Measurements from ENCODE around the gene RAB40A. TPM values are rescaled to one million over a fixed set of nuclear protein-coding genes. Genes with fewer than 3 reads are reported as not detected.
A peak's percentile ranks its signal among the peaks of the same experiment; 100 is the strongest.
"Not testable (repeated sequence)": the region's sequence is repeated elsewhere in the genome, so short reads cannot be mapped to it uniquely, and the experiment has no call there.

The RAB40A gene
- polyA plus RNA-seq, 10 donors, result 0.54 to 2.2 (median 0.77) TPM

DNA sequence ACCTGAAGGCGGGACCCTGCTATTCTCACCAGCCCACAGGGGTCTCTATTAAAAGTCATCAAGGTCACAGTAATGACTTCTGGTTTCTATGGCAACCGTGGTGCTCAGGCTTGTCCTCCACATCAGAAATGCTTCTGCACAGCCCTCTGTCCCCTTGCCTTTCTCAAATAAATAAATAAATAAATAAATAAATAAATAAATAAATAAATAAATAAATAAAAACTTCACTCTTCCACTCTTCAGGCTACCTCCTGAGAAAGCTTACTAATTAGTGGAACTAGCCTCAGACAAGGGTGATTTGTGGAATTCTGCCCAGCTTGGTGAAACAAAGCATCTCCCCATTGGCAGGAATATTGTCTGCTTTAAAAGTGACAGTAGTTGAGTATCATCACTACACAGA lies 5.5 kb upstream of the RAB40A start:
- DNase-seq, result no peak

DNA sequence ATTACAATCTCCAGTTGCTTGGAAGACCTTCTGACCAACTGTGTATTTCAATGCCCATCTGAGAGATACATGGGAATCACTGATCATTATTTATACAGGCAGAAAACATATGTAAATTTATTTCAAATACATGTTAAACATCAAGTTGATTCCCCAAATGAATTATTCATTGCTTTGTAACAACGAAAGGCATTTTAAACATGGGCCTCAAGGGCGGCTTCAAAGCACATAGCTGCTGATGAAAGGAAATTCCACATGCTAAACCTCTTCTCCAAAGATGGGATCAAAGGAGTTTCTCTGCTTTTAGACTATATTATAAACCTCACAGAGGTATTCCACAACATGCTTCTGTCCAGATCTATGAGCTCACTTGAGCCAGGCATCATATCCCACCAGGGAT lies 4.3 kb upstream of the RAB40A start:
- no peak for DNase-seq

DNA sequence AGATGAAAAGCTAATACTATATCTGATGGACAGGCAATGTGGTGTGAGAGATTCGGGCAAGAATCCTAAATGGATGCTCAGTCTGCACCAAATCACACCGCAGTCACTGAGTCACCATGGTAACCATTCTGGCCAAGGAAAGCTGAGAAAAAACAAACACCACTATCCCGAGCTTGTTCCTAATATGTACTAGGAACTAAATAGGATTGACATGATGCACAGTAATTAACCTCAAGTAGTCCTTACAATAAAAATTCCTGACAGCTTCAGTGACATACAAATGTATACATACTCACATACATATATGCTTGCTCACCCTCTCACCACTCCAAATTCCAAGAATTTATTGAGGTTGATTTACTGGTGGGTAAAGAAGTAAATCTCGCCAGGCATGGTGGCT lies 1.1 kb upstream of the RAB40A start:
- DNase-seq, result peak in 1 of 3 donors; percentile 71

DNA sequence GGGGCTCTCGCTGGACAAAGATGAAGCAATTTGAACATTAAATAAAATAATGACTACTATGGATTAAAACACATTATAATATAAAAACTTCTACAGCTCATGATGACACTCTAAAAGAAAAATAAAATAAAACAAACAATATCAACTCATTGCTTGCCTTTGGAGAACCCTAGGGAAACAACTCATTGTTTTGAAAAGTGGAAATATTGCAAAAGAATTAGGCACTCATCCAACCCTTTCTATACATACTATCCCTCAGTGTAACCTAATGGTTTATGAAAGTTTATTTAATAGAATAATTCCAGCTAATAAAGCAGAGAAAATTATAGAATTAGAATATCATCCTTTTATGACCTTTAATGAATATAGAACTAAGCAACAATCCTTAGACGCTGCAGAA lies 718 bp downstream of the RAB40A start:
- no peak for DNase-seq

DNA sequence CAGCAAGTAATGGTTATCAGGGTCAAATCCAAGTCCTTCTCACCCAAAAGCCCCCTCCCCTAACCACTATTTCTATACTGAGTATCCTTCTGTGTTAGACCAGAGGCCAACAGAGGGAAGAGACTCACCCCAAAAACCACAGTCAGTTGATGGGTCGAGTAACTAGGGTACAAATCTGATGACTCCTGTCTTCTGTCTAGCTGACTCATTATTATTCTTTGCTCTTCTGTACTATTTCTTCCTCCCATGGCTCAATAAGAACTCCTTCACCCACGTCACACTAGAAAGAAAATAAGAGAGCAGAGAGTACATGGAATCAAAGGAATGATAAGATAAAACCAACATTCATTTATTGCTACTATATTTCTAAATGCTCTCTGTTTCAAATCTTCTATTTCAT lies 2.0 kb downstream of the RAB40A start:
- DNase-seq, result no peak

DNA sequence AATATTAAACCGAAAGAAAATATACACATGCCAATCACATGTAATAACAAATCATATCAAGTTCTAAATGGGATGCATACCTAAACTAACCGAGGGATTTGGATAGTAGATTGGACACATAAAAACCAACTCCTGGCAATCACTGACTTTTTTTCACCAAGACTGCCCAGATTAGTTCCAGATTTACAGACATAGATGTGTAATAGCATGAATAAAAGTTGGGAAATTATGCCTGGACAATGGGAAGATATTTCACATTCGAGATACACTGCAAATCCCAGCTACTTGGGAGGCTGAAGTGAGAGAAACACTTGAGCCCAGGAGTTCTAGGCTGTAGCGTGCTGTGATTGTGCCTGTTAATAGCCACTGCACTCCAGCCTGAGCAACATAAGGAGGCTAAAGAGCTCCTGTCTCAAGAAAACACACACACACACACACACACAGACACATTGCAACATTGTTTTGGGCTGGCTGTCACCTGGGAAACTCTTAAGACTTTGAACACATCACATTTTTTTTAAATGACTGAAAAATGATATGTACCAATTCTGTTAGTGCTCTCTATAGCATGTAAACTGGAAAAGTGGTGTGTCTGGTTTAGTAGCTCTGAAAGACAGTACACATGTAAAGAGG lies 5.7 kb downstream of the RAB40A start:
- DNase-seq, result no peak

DNA sequence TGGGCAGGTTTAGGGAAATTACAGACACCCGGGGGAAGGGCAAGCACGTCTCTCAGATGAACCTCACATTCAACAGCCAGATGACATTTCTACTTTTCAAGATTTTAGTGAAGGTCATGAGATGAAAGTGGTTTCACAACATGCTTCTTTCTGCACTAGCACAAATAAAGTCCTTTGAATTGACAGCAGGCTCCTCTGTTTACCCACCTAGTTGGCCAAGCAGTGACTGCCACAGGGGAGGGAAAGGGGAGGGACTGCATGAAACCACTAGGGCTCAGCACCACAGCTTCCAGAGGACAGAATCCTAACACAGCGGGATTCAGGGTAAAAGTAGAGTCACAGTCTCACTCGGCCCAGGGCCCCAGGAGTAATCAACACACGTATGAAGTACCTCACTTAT lies 6.2 kb downstream of the RAB40A start:
- no peak for DNase-seq

DNA sequence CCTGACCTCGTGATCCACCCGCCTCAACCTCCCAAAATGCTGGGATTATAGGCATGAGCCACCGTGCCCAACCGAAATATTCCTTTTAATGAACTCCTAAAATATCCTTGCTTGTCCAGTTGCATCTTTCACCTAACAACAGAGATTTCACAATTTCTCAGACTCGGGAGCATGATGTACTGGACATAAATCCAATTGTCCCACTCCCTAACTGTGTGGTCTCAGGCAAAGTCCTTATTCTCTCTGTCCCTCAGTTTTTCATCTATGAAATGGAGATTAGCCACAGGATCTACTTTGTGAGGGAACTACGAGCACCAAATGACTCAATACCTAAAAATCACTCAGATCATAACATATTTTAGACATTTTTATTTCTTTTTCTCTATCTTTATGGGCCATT lies 9.3 kb downstream of the RAB40A start:
- no peak for DNase-seq

DNA sequence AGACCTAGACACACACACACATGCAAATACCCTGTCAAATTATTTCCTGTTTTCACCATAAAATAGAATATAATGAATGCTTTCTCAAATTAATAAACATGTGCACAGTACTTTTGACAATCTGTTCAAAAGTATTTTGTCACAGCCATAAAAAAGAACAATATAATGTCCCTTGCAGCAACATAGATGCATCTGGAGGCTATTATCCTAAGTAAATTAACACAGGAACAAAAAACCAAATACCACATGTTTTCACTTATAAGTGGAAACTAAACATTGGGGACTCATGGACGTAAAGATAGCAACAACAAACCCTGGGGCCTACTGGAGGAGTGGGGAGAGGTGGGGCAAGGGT lies 15.5 kb downstream of the RAB40A start:
- no peak for DNase-seq

DNA sequence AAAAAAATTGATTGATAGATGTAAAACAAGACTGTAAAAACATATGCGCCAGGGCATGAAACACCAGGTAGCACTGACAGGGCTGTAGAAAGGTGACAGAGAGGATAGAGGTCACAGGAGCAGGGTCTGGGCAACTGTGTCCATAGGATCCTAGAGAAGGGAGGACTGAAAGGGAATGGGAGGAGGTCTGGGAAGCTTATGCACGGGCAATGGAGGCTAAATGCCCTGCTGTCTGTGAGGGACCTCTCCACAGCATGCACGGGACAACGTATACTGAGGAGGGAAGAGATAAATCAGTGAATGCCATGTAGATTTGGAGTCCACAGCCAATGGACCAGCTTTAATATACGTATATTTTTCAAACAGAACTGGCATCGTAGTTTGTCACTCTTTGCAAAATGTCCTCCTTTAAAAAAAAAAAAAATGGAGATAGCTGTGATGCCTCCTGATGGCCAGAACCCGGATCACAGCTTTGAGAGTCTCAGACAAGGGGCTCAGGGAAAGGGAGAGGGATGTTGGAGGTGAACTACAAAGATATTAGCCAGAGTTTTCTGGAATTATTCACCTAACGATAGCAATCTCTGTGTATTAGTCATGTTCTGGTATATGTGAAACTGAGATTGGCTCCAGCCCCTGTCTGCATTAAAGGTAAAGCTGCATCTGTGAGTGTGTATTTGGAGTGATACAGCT lies 16.0 kb downstream of the RAB40A start:
- DNase-seq, result peak in 1 of 3 donors; percentile 5

DNA sequence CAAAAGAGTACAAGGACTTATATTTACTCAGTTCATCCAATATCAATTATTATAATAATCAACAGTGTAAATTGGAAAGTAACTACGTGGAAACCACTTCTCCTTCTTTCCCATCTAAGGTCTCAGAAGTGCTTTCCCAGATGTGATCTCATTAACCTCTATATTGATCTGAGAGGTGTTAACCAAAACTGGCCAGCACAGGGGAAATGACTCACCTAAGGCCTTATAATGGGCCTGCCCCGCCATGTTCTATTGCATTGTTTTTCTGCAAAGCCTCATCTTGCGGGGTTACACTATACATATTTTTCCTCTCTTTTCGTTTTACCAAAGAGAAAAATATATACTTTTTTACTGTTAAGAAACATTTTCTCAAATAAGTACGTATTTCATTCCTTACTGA lies 20.5 kb downstream of the RAB40A start:
- no peak for DNase-seq

DNA sequence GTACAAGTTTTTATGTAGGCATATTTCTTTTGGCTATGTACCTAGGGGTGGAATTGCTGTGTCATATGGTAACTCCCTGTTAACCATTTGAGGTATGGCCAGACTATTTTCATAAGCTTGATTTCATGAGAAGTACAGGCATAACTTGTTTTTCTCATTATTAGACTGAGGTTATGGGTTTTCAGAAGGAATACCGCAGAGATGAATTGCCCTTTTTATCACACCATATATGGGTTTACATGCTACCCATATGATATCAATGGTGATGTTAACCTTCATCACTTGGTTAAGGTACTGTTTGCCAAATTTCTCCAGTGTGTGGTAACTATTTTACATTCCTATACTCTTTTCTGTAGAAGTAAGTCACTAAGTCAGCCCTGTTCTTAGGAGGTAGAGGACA lies 23.5 kb downstream of the RAB40A start:
- DNase-seq, result no peak

DNA sequence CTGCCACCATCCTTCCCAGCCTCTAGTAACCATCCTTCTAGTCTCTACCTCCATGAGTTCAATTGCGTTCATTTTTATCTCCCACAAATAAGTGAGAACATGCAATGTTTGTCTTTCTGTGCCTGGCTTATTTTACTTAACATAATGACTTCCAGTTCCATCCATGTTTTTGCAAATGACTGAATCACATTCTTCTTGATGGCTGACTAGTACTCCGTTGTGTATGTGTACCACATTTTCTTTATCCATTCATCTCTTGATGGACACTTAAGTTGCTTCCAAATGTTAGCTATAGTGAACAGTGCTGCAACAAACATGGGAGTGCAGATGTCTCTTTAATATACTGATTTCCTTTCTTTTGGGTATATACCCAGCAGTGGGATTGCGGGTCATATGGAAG lies 25.7 kb downstream of the RAB40A start:
- DNase-seq, result not testable (repeated sequence)

DNA sequence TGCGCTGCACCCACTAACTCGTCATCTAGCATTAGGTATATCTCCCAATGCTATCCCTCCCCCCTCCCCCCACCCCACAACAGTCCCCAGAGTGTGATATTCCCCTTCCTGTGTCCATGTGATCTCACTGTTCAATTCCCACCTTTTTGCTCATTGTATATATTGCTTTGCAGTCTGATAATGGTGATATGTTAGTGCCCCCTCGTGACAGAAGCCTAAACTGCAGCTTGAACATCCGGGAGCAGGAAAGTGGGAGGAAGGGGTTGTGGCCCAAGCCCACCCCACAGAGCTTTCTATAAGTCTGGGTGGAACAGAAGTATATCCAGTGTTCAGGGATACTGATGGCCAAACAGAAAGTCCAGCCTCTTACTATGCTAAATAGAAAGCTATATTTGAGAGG lies 29.6 kb downstream of the RAB40A start:
- DNase-seq, result peak; percentile 6 to 29 (median 14)

DNA sequence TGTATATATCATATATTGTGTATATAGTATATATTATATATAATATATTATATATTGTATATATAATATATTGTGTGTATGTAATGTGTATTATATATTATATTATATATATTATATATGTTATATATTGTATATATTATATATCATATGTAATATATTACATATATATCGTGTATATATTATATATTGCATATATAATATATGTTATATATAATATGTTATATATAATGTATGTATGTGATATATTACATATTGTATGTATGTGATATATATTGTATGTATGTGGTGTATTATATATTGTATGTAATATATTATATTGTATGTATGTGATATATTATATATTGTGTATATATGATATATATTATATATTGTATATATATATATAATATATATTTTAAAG lies 30.5 kb downstream of the RAB40A start:
- no peak for DNase-seq

DNA sequence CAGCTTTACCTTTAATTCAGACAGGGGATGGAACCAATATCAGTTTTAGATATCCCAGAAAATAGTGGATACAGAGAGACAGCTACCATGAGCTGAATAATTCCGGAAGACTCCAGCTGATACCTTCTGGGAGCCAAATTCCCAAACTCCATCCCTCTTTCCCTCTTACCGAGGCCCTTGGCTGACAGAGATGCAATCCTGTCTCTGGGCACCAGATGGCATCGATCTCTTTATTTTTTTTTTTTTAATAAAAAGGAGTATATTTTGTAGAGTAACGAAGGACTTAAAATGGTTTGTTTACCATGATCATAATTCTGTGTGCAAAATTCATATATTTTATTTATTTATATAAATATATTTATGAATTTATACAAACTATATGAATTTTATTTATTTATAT lies 31.0 kb downstream of the RAB40A start:
- DNase-seq, result no peak

DNA sequence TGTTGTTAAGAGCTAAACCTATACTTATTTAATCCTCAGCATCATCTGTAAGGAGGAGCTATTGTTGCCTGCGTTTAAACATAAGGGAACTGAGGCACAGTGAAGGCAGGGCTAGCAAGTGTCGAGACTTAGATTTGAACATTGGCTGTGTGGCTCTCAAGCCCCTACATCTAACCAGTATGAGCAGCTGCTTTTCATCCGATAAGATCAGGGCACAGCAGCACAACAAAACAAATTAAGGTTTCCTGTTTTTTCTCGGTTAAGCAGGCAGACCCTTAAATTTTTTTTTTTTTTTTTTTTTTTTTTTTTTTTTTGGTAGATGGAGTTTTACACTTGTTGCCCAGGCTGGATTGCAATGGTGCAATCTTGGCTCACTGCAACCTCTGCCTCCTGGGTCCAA lies 35.6 kb downstream of the RAB40A start:
- DNase-seq, result no peak

DNA sequence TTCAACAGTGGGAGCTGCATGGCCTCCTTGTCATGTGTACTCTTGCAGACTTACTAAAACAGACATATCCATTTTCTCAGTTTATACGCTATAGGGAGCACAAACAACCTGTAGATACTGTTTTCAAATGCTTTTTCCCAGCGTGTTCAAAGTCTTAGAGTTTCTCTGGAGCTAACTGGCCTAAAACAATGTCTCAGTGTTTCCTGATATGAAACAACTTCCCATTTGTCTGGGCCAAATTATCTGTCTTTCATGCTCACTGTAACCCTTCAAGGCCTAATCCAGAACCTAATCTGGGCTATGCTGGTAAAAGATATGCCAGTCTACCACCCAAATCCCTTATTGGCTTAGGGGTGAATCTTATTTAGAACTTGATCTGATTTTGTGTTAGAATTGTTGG lies 38.8 kb downstream of the RAB40A start:
- no peak for DNase-seq

DNA sequence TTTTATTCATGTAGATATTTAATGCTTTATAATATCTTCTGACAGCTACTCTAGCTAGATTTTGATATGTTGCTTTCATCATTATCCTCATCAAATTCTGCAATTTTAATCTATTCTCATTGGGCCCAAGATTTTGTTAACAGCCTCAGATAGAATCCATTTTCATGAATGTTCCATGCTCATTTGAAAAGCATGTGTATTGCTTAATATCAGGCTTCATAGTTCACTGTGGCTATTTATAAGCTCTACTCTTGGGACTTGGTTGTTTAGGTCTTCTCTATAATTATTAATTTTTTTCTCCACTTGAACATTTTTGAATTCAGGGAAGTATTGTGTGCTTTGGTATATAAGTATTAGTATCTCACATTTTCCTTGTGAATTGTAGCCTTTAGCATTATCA lies 41.8 kb downstream of the RAB40A start:
- no peak for DNase-seq

DNA sequence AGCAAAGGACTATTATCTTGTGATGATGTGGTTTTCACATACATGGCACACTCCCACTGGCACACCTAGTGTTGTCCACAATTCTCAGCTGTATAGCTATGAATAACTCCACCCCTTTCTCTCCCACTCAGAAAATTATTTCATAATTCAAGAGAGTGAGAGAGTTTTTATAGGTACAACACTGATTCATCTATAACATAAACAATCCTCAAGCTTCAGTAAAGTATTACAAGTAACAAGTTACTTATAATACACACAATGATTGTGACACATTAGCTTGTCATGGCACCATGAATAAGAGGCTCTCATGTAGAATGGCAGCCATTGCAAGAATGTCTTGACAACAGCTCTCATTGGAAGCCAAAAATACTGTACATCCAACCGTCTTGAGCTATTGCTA lies 43.9 kb downstream of the RAB40A start:
- DNase-seq, result no peak

DNA sequence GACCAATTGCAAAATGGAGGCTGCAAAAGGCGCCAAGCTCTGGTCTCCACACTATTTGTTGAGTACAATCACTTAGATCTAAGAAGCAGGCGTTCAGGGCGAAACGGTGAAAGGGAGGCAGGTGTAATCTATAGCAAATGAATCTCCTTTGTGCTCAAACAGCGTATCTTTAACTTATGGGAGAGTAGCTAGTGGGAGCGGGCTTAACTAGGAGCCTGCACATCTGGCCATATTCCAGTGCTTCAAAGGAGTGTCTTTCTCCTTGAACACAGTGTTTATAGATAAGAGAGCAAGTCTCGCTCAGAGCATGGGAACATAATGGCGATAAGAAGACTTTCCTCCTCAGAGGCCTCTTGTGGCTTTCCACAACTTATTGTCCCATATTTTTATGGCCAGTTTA lies 49.3 kb downstream of the RAB40A start:
- DNase-seq, result not testable (repeated sequence)

DNA sequence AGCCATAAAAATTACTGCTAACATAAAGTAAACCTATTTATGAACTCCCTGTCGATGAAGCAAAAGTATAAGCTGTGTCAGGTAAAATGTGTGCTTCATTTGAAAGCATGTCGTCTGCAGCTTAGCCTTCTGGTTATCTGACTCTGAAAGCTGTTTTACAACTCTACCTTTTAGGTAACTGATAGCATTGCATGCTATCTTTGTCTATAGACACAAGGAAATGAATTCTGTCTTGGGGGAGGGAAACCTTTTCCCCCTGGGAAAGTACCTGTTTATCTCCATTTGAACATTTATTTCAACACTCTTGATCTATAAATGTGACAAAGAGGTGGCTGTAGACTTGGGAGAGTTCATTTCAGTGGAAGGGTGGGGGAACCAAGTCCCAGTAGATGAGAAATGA lies 51.4 kb downstream of the RAB40A start:
- DNase-seq, result no peak

DNA sequence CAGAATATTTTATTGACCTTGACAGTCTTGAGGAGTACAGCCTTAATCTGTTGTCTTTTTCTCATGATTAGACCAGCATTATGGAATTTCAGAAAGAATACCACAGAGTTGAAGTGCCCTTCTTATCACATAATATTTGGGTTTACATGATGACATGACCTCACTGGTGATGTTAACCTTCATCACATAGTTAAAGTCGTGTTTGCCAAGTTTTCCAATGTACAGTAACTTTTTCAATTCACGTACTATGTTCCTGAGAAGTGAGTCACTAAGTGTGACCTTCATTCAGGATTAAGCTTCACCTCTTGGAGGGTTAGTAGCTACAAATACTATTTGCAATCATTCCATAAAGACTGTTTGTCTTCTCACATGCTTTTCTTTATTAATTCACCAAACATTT lies 52.1 kb downstream of the RAB40A start:
- DNase-seq, result no peak

DNA sequence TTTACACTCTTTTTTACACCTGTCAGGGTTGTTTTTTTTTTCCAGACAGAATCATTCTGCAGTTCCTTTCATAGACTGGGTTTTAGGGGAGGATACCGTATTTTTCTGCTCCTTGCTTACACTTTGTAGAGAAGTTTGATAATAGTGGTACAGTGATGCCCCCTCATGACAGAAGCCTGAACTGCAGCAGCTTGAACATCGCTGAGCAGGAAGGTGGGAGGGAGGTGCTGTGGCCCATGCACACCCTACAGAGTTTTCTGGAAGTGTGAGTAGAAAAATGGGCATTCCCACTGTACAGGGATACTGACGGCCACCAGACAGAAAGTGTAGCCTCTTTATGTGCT lies 54.5 kb downstream of the RAB40A start:
- DNase-seq, result peak; percentile 57 to 88 (median 78)
